T1000 (cell line): ENCODE data around the gene RAD51B.

Experiments used
- DNase-seq: peaks from one replicate; lab custom pipeline; 2025; ENCODE audit warnings: mixed read lengths; lab: John Stamatoyannopoulos, UW

The RAD51B gene

DNA sequence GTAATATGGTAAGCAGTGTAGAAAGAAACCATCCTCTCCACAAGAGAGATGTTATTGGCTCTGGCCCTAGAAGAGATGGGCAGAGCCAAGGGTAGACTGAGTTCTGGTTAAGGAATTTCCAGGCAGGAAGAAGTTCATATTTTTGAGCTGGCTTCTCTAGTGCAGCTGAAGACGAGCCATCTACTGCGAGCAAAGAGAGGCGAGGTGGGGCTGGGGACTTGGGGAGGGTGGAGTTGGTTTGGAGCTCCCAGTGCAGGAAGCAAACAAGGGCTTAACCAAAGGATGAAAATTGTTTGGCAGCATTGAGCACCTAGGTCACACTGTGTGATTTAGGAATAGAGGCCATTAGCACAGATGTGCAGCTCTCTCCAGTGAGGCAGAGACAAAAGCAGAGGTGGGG lies 733.7 kb downstream of the RAD51B start:
- no peak for DNase-seq

DNA sequence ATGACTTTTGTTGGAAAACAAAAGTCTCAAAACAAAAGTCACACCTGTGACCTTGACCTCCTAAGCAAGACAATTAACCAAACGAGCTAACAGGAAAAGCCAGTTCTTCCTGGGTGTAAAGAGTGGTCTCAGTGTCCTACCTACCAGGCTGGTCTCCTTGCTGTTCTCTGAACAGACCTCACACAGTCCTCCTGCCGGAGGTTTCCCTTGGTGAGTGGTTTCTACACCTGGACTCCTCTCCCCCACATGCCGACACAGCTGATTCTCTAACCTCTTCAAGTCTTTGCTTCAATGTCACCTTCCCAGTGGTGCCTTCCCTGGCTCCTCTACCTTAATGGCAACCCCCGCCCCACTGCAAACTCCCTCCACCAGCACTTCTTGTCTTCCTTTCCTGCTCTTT lies 734.7 kb downstream of the RAD51B start:
- DNase-seq = no peak

DNA sequence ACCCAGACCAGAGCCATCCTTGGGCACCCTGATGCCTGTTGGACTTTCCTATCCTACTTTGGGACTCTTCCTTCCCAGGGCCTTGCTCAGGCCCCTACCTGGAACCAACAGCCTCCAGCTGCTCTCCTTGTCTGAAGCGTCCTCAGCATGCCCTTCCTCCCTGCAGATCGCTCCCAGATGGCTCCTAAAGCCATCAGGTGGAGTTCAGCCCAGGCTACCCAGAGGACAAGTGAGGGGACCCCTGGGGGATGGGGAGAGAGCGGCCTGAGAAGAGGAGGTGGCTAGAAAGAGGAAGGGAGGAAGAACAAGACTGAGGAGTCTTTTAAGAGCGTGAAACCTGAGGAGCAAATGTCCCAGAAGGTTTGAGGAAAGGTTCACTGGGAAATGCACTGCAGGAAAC lies 736.7 kb downstream of the RAD51B start:
- no peak for DNase-seq

DNA sequence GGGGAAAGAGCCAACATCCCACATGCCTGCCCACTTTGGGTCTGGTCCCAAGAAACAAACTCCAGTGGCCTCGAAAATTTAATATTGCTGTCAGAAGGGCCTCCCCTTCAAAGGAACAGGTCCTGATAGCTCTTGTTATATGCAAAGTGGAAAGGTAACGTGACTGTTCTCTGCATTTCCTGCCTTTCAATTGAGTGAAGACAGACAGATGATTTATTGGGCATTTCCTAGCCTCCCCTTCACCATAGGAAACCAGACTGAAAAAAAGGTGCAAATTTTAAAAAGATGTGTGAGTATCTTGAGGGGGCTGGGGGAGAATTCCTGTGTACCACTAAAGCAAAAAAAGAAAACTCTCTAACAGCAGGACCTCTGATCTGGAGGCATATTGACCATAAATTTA lies 738.1 kb downstream of the RAD51B start:
- no peak for DNase-seq

DNA sequence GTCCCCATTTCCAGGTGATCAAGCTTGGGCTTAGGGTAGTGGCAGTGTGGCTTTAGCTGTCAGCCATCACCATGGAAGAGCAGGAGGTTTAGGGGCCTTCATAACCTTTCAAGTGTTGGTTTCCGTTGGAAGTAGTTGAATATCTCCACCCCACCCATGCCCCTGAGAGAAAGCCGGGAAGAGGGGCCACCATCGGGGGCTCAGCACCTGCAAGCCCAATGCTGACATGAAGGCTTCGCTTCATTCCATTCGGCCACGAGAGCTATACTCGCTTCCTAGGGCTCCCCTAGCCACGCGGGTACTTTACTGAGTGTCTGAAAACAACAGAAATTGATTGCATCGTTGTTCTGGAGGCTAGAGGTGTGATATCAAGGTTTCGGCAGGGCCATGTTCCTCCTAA lies 738.5 kb downstream of the RAD51B start:
- no peak for DNase-seq

DNA sequence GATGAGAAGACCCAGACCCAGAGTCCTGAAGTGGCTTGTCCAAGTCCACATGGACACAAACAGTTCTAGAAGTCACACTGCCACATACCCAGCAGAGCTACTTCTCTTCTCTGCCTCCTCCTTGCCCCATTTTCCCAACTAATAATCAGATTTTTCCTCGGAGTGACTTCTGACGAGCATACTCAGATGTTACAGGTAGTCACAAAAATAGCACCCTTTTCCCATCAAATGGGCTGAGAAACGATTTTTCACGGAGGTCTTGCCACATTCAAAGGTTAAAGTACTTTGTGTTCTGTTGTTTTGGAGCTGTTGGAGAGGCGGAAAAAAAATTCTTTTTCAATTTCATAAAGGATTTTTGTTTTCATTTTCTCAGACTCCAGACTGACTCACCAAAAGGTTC lies 740.4 kb downstream of the RAD51B start:
- no peak for DNase-seq

DNA sequence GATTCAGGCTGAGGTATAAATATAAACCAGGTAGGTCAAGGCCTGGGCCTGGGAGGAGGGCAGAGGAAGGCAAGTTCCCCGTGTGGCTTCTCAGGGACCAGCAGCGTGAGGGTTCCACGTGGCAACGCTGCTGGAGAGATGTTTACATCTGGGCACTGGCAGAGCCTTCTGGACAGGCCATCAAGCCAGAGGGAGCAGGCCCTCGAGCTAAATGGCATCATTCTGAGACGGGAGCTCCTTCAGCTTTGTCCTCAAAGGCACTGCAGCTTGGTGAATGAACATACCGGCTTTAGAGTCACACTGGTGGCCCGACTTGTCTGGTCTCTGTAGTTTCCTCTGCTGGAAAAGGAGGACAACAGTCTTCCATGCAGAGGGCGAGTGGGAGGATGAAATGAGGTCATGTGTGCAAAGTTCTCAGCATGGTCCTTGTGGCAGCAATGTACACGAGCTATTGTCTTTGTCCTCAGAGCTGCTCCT lies 742.0 kb downstream of the RAD51B start:
- DNase-seq = no peak

DNA sequence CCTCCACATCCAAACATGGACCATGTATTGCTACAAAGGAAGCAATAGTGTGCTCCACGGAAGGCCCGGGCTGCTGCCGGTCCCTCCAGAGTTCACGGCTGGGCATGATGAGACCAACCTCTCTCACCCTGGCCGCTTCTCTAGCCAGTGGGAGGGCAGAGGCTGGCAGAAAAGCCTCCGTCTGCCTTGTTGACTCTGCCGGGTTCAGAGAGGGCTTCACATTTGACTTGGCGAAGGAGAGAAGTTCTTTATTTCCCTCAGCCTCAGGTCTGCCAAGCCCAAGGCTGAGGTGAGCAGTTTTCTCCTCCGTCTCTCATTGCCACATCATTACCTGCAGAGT lies 743.3 kb downstream of the RAD51B start:
- DNase-seq = no peak

DNA sequence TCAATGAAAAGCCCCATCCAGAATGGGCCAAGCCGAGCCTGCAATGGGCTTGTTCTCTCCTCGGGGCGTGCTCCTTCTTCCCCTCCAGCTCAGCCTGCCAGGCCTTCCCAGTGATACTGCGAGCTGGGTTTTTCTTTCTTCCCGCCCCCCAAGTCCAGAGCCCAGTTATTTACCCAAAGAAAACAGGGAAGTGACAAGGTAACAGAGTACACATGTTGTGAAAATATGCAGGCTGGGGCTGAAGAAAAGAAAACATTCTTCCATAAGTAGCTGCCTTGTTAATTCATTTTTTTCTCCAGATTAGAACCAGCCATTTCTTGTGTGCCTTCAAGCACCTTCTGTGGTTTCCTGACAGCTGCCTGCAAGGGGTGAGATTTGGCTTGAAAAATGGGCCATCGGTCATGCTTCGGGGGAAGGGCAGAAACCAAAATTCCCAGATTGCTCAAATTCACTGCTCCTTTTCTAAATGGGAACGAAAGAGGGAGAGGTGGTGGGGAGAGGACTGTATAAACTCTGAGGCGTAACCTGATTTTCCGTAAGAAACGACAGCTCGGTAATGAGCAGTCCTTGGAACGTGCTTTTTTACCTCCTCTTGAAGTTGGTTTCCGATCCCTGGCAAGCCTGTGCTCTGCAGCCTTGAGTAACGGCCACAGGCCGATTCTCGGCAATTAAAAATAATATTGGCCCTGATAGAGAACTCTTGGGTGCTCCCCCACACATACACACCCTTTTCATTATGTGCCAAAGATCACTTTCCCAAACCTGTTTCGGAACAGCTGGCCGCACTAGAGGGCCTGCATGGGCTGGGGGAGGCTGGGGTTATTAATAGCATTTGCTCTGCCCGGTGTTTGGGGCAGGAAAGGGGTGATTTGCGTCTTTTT lies 743.9 kb downstream of the RAD51B start:
- no peak for DNase-seq

DNA sequence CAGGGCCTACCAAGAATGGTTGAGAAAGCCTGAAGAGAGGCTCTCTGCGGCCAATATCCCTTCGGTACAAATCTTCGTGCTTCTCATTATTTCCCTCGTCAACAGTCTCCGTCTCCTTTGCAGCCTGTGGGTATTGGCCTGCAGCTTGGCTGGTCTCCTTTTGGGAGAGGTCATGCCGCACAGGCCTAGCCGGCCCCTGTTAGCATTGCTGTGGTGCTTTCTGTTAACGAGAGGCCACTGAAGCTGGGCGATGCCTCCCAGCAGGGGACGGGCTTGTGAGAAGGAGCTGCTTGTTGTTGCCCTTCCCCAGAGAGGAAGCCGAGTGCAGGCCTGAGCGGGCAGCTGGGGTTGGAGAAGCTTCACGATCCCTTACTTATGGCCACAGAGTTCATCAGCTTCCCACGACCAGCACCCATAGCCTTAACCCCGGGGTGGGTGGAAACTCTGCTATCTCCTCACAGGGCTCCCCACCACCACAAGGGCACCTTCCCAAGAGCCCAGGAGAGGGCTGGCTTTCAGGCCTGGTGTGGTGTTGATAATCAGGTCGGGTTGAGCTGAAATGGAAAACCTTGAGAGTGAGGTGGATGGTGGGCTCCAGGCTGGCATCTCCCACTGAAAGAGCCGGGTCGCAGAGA lies 744.7 kb downstream of the RAD51B start:
- DNase-seq = no peak

DNA sequence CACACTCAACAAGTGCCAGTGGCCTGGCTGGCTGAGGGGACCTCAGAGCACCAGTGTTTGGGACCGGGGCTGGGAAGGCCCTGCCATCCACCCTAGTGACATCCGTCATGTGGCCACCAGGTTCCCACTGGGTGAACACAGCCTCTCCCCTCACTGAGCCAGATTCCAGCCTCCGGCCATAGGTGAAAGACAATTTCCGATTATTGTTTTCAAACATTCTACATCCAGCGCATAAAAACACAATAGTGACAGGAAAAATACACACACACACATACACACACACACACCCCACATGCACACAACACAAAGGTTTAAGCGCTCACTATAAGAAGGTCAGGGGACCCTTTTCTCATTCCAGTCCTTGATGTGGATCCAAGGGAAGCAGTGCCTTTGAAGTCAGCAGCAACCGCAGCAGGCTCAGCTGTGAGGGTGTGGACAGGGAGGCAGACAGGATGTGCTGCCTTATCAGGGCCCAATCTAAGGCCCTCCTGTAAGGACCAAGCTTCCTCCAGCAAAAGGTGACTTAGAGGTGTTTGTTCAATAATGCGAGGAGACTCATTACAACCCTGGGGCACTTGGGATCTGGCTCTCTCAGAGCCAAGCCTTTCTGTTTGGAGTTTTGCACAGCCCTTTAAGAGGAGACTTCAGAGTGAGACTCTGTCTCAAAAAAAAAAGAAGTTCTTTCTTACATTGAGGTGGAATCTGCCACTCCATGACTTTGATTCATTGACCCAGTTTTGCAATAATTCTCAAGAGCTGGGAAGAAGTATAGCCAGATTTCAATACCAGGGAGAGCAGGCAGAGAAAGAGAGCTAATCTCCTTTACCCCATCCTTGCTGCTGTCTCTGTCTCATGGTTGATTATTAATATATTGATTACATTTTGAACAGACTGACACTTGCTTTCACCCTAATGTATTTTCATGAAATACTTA lies 745.5 kb downstream of the RAD51B start:
- DNase-seq = no peak

DNA sequence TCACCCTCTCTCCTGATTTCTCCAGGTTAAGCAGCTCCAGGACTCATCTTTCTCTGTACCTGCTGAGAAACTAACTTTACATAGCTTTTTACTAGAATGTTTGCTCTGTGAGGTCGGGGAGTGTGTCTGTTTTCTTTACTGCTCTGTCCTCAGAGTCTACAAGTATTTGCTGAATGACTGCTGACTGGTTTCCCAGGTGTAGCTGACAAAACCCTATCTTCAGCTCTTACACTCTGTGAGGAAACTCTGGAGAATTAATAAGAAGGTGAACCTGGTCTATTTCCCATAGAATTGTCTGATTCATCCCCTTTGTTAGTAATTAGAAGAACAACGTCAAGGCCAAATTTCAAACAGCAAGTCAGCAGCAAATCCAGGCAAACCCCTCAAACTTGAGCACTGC lies 746.5 kb downstream of the RAD51B start:
- no peak for DNase-seq

DNA sequence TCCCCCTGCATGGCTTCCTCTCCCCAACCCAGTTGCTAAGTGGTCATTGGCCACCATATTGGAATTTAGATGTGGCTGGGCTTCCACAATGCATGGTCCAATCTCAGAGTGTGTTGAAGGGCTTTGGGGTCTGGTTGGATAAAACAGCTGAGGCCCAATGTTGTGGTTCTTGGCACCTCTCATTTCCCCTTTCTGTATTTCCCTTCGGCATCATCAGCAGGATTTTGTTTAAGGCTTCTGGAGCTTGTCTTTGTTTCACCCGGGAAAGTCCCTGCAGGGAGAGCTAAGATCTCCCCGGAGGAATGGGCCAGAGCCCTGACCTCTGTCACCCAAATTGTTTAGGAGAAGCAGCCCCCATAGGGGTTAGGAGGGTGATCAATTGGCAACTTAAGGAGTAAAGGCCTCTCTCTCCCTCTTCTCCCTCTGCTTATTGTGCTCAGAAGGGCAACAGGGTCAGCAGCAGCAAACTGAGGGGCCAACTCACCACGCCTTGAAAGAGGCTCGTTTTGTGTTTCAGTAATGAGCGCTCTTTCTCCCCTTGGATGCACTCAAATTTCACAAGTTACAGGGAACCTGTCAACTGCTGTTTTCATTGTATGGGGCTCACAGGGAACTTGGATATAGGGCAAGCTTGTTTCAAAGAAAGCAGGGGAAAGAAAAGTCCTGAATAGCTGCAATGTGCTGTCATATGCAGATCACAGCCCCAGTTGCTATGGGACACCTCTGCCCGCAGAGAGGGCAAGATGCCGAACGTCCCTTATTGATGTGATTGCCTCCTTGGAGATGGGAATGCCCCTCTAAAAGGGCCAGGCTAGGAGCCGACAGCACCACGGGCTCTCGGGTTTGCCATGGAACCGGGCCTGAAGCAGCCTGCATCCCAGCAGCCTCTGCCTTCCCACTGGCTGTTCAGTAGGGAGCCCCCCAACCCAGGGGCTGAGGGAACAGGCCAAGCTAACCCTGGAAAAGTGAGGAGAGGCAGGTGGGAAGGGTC lies 749.6 kb downstream of the RAD51B start:
- no peak for DNase-seq

DNA sequence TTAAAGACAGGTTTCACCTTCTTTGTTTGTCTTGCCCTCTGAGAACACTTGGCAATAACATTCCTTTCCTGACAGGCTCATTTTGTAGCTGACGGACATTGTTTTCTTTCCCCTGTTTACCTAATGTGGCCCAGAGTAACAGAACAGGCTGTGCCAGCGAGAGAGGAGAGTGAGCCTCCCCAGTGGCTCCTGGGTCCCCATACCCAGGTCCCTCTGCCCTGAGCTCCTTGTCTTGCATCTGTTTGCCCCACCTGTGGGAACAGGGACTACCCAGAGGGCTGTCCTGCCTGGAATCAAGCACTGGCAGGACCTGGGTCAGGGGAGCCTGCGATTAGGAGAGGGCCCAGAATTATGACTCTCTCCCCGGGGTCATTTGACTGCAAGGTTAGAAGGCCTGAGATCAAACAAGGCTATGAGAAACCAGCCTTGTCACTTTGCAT lies 750.4 kb downstream of the RAD51B start:
- no peak for DNase-seq

DNA sequence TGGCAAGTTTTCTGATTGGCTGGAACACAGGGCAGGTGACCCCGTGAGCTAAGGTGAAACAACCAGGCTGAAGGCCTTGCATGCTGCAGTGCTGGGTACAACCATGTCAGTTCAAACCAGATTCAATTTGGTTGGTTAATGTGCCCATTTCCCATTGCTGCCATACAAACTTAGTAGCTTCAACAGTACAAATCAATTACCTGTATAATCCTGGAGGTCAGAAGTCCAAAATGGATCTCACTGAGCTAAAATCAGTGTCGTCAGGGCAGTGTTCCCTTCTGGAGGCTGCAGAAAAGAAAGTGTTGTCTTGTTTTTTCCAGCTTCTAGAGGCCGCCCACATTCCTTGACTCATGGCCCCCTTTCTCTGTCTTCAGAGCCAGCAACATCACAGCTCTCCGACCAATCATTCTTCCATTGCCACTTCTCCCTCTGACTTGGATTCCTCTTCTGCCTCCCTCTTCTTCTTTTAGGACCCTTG lies 751.6 kb downstream of the RAD51B start:
- no peak for DNase-seq

DNA sequence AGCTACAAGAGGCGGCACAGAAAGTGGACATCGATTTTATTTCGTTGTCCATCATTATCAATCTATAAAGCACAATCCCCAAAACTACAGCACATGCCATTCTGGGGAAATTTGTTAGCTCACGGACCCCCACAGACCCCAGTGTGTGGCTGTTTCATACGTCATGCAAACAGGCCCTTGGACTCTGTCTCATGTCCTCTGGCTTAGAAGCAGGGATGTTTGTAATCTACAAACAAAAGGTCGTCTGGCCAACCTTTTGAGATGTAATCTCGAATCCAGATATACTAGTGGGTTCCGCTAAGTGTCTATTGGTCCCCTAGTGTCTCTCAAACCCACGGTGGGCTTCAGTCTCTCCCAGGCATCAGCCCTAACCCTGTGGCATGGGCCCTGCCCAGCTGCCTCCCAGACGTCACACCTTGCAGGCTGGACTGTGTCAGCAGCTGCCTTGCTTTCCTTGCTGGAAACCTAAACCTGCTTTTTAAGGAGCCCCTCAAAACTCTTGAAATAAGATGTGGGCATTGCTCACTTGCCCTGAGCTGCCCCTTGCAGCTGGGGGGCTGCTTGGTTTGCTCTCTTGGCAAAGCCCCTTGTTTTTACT lies 752.4 kb downstream of the RAD51B start:
- DNase-seq = no peak

DNA sequence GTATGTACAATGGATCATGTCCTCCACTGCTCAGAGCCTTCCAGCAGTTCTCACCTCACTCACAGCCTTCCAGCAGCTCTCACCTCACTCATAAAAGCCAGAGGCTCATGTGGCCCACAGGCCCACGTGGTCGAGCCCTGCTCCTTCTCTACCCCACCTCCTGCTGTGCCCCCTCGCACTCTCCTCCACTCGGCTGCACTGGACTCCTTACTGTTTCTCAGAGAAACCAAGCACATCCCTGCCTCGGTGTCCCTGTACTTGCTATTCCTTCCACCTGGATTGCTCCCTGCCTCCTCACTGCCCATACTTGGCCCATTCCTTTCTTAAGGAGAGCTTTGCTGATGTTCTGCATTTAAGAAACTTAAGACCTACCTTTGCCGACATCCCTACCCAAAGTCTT lies 753.5 kb downstream of the RAD51B start:
- no peak for DNase-seq

DNA sequence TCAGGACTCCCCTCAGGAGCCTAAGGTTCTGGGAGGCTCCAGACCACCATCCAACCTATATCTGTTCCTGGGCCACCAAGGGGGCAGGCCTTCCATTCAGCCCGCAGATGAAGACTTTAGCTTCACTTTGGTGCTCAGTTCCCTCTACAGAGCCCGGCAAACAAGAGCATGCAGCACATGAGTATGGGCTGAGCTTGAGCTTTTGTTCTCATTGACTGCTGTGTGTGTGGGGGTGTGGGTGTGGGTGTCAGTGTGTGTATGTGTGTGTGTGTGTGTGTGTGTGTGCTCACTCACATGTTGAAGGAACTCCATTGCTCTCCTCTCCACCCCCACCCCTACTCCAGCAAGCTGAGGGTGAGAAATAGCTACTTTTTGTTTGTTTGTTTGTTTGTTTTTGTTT lies 754.1 kb downstream of the RAD51B start:
- DNase-seq = no peak

DNA sequence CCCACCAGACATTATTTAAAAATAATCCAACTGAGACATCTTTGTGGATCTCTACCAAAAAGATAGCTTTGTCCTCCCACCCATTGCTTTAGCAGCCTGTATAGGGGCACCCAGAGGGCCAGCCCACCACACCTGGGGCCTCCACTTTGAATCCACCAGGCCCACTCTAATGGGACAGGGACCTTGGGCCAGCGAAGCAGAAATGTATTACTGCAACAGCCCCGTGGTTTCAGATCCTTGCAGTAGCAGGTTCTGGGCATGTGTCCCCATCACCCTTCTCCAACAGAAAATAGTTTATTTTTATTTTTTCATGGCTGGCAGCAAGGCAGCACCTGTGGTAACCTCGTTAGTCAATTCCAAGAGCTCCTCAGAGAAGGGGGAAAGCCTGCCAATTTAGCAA lies 754.9 kb downstream of the RAD51B start:
- no peak for DNase-seq

DNA sequence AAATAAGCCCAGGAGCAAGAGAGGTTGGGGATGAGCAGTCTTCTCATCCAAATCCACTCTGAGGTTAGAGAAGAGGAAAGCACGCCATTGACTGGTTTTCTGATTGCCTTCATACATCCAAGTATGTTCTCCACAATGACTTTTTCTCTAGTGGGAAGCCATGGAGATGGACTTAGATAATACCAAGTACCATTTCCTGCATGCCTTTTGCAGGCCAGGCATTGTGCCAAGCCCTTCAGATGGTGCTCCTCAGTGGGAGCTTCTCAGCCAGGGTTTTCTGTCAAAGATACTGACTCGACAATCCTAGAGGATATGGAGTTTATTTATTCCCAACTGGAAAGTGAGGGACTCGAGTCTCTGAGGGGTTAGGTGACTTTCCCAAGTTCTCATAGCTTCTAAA lies 755.3 kb downstream of the RAD51B start:
- DNase-seq = no peak

DNA sequence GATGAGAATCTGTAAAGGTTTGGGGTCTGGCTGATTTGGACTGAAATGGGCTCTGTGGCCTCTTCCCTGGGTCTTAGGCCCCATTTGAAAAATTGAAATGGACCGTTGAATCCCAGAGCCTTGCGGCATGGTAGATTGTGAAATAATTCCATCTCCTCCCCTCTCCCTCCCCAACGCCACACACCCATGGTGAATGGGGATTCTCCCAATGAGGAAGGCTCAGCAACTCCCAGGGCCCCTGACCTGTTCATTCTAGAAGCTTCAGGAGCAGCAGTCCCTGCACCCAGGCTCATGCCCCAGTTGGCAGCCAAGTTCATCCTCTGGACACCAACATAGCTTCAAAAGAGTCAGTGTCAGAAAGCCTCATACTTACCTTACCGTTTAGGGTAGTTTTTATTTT lies 755.8 kb downstream of the RAD51B start:
- no peak for DNase-seq
